Measurements from ENCODE around the gene PINLYP.

DNA sequence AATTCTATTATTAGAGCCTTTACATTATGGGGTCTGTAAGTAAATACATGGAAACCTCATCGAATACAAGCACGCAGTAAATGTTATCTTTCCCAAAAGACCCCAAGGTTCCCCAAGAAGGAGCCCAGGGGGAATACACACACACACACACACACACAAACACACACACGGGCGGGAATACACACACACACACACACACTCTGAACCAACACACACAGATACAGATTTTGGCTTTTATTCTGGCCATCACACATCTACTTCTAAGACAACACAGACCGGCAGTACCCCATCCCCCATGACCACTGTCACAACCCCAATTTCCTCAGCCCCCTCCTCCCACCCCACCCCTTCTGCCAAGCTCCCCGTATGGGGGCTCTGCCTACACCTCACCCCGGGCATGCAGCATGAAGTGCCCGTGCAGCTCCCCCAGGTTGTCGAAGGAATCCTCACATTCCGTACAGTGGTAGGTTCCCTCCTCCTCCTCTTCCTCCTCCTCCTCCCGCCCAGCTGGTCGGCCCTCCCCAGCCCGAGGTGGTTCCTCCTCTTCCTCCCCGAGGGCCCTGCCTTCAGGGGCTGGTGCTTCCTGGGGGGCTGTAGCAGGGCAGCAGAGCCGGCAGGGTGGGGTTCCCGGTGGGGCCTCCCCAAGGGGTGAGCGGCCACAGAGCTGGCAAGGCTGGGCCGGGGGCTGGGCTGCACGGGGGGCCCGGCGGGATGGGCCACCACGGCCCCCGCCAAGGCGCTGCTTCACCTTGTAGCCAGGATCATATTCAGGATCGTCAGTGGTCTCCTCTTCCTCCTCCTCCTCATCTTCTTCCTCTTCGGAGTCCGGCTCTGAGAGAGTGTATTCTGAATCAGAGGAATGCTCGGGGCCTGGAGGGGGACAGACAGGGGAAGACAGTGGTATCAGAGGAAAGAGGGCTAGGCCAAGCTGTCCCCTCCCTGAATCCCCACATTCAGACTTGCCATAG is 31.9 kb downstream of the PINLYP start:
- TF ChIP-seq SUZ12 (IDR thresholded peaks at IDR 0.05; ENCODE audit: extremely low read depth, insufficient read depth, insufficient read length) (no peak), ZNF274 (IDR thresholded peaks at IDR 0.05; ENCODE audit: low read depth, low read length) (no peak)
